Activated CD4-positive, alpha-beta T cell treated with anti-CD3 and anti-CD28 coated beads, Interleukin-10, Interleukin-2, amounts not matched to agents 100 ng/mL and 50 ng/mL, durations not matched to agents 16 hours and 8 hours (primary cell): ENCODE data around the gene KCTD16.

Source experiments
- DNase-seq: peaks from one replicate; pipeline ENCODE4 v3.0.0-alpha.2; 2020

KCTD16 gene

DNA sequence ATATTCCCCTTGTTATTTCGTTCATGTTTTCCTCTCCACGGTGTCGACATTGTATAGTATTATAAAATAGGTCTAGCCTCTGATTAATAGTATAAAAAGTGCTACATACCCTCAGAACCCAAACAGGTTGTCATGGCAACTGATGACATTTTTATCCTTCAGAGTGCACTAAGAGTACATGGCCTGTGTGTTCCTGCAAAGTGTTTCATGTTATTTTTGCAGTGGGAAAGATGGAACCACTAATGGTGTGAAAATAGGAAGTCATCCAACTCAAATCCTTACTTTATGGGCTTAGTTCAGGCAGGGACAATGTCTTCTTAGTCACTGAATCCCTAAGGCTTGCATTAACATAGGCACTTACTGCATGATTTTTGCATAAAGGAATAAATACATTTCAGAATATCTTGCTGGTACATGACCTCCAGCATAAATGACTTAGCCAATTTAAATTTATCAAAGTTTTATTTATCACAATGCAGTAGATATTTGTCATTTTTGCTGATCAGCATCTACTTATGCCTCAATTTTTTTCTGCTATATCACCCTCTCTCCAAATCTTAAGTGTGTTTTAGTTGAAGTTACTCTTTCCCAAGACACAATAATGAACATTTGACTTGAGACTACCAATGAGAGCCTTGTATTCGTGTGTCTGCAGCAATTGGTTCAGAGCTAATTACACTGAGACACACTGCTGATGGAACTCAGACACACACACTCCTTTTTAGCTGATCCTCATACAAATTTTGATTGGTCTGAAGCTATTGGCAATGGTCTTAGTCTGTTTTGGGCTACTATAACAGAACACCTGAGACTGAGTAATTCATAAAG lies 243.7 kb downstream of the KCTD16 start:
- no peak for DNase-seq

DNA sequence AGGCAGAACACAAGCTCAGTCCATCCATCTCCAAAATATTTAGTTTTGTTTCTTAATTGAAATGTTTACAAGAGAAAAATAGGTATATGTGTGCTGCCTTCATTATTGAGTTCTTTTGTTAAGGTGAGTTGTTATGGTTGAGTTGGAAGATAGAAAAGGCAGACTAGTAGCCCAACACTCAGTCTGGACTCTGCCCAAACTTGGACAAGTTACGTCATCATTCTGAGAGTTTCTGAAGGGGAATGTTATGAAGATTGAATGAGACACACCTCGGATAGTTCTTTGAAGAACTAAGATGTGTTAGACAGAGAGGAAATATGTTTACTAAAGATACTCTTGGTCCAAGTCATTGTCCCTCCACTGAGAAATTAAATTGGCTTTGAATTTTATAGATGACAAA lies 245.5 kb downstream of the KCTD16 start:
- no peak for DNase-seq

DNA sequence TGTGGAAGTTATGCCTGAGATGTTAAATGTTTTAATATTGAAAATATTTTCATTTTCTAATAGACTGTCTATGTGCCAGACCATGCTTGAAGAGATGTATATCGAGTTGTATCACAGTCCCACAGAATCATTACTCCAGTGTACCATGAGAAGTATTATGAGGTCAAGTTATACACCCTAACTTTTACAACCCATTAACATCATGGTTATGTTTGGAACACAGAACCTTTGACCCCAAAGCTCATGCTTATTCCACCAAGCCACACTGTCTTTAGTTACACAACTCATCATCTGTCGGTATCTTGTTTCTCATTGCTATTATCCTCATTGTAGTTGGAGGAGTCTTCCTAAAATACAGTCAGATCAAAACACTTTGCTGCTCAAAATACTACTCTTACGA lies 248.0 kb downstream of the KCTD16 start:
- no peak for DNase-seq

DNA sequence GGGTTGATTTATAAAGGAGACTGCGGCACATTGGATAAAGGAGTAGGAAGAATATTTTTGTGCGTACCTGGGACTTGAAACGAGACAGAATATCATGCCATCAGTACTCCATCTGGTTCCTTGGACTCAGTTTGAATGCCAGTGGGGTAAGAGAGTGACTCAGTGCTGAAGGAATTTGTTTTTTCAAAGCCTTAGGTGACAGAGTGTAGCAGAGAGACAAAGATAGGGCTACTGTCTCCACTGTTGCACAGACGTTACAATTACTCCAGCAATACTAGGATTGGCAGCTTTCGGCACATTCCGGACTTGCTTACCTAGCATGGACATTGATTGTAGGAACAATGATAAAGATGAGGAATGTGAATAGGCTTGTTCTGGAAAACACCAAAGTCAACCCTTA lies 250.7 kb downstream of the KCTD16 start:
- DNase-seq, result no peak

DNA sequence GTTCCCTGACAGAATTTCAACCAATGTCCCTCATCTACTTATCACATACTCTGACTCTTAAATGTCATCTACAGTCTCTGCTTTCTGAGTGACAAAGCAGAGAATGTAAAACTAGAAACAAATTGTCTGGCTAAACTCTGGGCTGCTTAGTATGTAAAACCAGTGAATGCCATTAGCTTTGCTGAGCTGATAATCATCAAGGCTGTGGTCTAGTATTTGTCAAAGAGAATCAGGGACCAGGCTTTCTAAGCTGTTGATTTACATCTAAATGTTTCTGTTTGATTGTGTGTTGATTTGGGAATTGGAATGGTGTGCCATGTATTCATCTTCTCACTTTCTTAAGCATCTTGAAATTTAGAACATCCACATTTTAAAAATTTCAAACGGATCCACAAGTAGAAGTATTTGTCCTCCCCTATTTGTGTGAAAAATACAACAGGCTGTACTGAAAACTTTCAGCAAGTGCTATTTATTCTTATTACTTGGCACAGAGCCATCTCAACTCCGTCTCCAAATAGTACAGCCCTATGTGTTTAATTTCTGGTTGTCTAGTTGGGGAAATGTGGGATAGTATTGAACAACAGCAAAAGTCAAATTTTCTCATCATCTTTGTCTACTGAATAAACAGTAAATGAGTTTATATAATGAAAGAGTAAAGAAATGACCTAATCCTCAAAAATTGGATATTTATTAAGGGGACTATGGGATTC lies 251.5 kb downstream of the KCTD16 start:
- no peak for DNase-seq

DNA sequence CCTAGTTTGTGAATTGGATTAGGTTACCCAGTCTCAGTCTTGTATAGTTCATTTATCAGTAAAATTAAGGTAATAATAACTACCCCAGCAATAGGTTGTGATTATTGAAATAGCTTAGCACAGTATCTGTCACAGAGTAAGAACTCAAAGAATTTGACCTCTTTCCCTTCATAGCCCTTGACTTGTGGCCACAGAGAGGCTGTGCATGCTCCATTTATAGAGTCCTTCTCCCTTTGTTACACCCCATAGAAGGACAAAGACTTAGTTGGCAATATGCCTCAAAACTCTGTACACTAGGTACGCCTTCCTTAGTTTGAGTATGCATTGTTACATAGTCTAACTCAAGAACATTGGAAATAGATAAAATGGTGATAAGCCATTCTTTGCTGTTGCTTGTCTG lies 257.2 kb downstream of the KCTD16 start:
- DNase-seq, result no peak

DNA sequence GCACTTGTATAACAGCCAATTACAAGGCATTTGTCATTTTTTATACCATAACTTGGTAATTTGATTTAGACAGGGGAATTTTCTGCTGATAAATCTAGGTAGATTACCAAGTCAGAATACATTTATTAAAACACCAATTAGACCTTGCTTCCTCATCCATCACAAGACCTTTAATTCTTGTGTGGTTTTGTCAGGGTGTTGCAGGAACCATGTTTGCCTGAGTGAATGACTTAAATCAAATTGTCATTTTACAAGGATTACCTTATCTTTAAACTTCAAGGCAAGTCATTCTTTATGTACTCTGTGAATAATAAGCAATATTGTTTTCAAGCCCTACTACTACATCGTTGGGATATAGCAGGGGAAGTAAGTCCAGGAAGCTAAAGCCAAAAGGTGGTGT lies 257.7 kb downstream of the KCTD16 start:
- DNase-seq, result no peak

DNA sequence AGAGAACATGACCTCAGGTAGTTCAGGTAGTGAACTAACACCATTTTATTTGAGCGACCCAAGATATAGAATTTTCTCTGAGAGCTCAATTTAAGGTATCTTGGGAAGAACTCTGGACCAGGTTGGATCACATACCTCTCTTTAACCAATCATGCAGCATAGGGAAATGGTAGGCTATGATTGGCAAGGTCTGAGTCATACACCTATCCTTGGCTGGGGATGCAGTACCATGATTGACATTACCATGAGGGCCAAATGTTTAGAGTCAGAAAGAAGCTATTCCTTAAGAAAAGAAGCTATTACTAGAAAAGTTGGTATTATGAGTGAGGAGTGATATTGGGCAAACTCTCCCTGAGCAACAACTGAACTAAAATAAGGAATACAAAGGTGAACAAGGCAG lies 258.7 kb downstream of the KCTD16 start:
- no peak for DNase-seq

DNA sequence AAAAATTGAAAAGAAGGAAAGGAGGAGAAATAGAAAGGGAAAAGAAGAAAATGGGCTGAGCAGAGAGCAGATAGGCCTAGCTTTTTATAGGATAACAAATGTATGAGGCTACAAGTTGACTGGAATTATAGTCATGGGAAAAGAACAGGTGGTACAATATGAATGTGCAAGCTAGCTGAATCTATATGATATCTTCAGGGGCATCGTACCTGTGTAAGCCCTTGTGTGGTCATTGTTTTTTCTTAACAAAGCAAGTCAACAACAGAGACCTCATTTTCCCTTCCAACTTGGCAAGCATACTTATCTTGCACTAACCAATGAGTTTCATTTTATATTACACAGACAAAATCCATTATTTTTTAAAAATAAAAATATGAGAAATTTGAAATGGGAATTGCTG lies 259.2 kb downstream of the KCTD16 start:
- no peak for DNase-seq

DNA sequence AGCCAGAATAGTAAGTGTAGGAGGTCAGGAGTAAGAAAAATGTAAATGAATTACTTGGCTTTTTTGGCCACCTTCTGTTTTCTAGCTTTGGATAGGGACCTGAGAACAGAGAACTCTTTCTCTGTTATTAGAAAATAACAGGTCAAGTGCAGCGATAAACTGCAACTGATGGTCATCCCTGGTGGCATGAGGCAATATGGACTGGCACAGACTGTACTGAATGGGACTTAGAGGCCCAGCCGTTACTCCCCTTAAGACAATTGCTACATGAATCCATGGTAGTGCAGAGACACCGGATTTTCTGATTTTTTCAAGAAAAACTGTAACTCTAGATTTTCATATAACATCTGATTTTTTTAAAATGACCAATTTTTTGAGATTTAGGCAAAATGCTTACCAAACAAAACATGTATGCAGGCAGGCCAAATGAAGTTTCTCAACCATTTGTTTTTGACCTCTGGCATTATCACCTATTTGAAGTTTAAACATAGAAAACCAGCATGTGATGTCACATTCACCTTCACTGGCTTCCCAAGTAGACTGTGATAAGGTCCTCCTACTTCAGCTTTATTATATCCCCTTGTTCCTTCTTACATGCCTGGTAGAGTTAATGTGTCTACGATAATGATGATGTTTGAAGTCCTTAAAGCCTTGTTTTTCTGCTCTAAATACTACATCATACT lies 262.6 kb downstream of the KCTD16 start:
- no peak for DNase-seq

DNA sequence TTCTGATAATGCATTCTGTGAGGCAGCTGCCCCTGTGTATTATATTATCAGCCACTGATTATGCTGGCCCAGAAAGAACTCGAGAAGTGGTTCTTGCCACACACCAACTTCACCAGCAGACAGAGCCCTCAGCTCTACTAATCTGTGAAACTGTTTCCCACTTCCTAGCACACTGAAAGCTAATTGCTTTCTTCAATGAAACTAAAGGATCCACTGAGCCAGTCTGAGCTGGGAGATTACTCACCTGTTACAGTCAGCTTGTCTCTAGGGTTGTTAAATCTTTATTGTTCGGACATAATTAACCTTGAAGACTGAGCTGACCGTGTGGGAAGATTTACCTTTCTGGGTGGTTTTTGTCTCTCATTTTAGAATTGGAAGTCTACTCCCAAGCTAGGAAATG lies 263.2 kb downstream of the KCTD16 start:
- DNase-seq, result no peak

DNA sequence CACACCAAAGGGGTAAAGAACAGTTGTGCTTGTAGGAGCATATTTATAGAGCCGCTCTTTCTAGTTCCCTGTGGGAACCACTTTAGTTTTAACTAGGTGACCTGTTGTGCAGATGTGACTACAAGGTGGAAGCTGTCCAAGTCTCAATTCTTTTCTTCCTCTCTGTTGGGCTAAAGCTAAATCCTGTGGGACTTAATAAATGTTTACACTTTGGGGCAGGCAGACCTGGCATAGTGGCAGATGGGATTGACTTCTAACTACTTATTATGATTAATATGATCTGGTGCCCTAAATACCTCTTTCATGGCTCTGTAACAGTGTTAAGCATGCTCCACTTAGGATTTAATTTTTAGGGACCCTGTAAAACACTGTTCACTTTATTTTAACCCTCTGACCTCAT lies 265.3 kb downstream of the KCTD16 start:
- DNase-seq, result no peak

DNA sequence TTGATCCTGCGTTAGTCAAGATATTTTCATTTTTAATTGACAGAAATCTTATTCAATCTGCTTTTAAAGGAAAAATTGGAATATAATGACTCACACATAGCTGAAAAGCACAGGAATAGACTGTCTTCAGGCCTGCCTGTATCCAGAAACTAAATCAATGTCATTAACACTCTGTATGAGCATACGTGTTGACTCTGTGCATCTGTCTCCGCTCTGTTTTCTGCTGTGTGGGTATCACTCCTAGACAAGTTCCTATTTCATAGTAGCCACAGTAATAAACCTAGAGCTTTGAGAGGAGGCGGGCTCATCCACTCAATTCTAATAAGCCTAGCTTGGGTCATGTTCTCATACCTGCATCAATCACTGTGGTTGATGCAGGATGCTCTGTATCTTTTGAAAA lies 267.6 kb downstream of the KCTD16 start:
- DNase-seq, result no peak

DNA sequence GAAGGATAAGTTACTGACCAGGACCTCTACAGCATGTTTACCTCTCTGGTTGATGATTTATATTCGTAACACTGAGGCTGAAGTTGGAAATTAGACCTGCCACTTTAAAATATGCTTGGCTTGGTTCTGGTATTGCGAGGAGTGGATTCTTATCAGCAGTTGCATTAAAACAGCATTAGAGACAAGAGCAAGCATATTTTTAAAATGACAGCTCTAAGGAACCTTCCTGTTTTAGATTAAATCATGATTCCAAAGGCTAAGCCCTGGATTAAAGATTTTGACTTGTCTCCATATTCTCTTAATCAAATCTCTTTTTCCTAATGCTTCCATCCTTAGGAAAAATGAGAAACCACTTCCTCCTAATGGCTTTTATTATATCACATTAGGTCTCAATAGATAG lies 277.8 kb downstream of the KCTD16 start:
- DNase-seq, result no peak

DNA sequence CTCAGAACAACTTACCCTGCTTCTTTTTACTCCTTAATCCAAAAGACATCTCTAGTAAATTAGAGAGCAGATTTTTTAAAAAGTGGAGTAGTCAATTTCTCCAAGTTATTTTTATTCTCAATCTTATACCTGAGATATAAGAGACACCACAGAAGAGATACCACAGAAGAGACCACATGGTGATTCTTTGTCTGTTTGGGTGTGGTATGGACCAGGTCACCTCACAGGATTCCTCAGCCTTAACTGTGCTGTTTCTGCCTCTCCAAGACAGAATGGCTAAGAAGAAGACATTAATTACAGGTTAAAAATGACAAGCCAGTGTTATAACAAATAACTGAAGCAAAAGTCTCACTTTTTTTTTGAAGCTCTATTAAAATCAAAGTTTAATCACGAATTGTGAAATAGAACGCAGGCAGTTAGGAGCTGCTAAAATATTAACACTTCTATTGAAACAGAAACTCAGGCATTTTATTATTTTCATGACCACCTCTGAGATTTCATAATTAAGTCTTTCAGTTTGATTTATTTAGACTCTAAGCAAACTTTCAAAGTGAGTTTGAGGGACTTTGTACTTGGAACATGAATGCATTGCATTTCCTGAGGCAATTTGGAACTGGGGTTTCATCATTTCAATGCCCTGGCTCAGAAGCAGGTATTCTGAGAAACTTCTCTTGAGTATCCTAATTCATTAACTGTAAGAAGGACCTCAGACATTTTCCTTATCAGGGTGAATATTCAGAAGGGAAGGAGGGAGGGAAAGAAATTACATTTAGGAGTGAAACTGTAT lies 280.7 kb downstream of the KCTD16 start:
- DNase-seq, result no peak

DNA sequence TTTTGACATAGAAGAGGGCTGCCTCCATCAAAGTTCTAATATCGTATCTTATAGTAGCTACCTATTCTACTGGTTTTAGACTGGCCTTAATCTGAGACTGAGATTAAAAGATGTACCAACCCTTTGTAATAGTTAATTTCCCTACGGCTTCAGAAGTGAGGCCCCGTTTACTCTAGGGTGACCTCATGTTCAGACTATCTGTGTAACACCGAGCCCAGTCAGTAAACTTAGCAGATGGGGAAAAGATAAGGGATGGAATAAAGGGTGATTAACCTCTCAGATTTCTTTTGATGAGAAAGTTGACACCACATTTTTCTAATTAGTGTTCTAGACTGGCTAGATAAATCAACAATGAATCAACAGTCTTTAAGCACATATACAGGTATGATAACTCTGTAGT lies 283.1 kb downstream of the KCTD16 start:
- DNase-seq, result no peak

DNA sequence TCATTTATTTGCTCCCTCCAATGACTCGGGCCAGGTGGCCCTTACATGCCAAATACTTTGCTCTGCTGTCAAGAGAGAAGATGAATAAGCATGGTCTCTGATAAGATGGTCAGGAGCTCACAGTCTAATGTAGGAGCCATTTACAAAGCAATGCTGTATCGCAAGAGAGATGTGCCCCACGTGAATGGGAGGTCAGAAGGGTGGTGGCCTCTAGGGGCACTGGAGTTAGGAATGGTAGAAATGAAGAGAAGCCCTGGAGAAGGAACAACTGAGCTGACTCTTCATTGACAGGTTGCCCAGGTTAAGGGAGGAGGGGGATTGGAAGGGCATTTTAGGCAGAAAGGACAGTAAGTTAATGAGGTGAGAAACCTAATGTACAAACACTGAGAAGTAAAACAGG lies 286.5 kb downstream of the KCTD16 start:
- no peak for DNase-seq

DNA sequence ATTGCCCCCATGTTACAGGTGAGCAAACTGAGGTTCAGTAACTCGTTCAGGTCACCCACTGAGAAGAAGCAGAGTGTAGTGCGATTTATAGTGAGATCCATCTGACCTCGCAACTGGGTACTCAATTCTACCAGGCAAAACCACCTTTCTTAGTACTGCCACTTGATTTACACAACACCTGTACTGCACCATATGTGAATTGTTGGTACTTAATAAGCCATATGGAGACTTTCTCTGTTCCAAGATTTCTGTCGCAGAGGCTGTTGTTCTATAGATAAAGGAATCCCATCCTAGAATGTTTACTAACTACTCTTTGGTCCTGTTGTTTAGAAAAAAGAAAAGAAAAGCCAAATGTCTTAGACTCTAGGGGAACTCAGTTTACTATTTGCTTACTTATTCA lies 287.5 kb downstream of the KCTD16 start:
- DNase-seq, result no peak

DNA sequence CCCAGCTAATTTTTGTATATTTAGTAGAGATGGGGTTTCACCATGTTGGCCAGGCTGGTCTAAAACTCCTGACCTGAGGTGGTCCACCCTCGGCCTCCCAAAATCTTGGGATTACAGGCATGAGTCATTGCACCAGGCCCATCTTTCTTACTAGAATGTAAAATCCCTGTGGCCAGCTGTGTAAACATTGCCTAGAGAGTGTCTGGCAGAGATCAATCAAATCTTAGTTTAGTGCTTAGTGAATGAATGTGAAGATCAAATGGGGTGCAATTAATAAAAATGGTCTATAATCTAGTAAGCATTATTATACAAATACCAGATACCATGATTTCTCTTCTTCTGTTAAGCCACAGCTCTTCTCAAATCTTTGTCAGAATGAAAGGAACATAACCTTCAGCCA lies 289.9 kb downstream of the KCTD16 start:
- no peak for DNase-seq

DNA sequence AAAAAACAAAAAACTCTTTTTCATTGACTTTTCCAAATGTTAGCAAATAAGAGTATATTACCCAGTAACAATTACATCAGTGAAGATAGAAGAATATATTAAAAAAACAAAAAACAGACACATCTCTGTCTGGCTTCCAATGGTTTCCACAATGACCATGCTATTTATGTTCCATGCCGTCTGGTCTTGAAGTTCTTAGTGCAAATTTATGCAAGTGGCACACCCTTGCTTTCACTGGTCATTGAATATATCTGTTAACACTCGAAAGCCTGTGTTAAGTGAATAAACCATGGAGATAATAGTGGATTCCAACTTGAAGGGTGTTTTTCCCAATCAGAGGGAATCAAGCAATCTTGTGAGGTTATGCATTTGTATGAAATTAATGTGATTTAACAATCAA lies 291.9 kb downstream of the KCTD16 start:
- DNase-seq, result no peak

DNA sequence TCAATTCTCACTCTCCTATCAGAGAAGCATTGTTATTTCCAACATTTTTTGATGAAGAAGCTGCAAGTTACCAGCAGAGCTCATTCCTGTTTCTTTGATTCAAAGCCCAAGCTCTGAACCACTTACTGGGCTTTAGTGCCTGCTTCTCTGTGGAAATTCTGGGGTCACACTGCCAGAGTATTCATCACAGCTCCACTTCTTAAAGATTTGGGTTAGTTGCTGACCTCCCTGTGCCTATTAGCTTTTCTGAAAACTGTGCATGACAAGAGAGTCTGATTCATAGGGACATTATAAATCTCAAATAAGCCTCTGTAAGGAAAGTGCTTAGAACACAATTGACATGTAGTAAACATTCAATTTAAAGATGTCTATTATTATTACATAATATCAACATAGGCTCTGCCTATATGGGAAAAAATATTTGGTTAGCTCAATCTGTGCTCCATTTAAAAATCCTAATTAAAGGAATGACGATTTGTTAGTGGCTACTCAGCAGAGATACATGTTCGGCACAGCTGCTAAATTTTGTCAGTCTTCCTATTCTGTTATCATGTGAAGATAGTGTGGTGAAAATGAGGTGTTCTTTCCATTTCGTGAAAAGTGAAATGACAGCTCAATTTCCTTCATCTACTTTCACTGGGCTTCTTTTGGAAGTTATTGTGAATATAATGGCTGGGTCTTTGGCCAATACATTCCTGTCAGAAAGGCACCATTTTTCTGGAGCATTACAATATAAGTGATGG lies 293.0 kb downstream of the KCTD16 start:
- DNase-seq, result no peak

DNA sequence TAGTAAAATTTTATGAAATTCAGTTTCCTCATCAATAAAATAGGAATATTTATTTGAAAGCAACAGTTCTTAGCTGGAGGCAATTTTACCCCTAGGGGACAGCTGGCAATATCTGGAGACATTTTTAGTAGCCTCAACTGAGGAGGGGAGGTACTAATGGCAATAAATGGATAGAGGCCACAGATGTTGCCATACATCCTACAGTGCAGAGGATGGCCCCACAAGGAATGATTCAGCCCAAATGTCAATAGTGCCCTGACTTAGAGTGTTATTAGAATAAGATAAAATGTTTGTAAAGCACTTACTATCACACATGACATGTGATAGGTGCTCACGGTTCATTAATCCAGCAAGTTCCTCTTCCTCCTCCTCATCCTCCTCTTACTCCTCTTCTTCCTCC lies 293.6 kb downstream of the KCTD16 start:
- no peak for DNase-seq

DNA sequence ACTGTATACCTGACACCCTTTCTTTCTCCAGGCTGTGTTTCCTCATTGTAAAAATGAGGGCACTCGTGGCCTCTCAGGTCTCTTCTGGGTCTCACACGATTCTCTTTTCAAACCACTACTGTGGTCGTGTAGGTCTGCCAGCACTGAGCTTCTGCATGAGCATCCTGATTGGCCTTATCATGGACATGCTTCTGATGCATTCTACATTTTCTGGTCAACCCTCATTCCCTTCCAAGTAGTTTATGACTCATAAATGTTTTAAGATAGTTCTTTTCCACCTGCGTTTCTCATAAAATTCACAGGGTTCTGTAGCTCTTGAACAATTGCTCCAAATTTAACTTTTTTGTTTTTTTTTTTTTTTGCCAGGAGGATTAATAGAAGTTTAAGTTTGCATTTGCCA lies 294.8 kb downstream of the KCTD16 start:
- DNase-seq, result no peak
